CD8-positive, alpha-beta memory T cell (primary cell): ENCODE results near the gene SPP2. TPM values are rescaled to one million over a fixed set of nuclear protein-coding genes. Genes with fewer than 3 reads are reported as not detected.

Experiments
- CTCF ChIA-PET: fragments of 350-600 bp; sonication (Branson Sonifier 250); formaldehyde crosslinking; loops from one replicate; lab custom pipeline; 2021; ENCODE audit warnings: antibody characterized with exemption; lab: Charles Lee
- POLR2A ChIA-PET: fragments of 350-600 bp; sonication (Branson Sonifier 250); formaldehyde crosslinking; loops from one replicate; lab custom pipeline; 2021; ENCODE audit warnings: antibody characterized with exemption; lab: Charles Lee
- DNase-seq, 5 donors: peaks; one replicate each; pipeline versions ENCODE4 v3.0.0 to v3.0.0-alpha.2; 2020 to 2022; ENCODE audit warnings: mixed read lengths in 1 of 5
- H3K27ac ChIP-seq: one replicate; pipeline ENCODE4 v1.7.0; 2013; ENCODE audit warnings: low read depth, mild to moderate bottlenecking, low read length, moderate library complexity
- H3K27me3 ChIP-seq: 2 replicates; pipeline ENCODE4 v1.7.0; 2013; ENCODE audit warnings: low read length, mild to moderate bottlenecking; ENCODE audit not compliant: insufficient read depth, poor library complexity, severe bottlenecking
- H3K36me3 ChIP-seq: 2 replicates; pipeline ENCODE4 v1.7.0; 2013; ENCODE audit warnings: mild to moderate bottlenecking, low read length, moderate library complexity; ENCODE audit not compliant: insufficient read depth
- H3K4me1 ChIP-seq: 2 replicates; pipeline ENCODE4 v1.7.0; 2013; ENCODE audit warnings: mild to moderate bottlenecking, low read length, moderate library complexity; ENCODE audit not compliant: insufficient read depth
- H3K4me3 ChIP-seq: 2 replicates; pipeline ENCODE4 v1.7.0; 2013; ENCODE audit warnings: mild to moderate bottlenecking, low read length
- H3K9me3 ChIP-seq: 2 replicates; pipeline ENCODE4 v1.7.0; 2013; ENCODE audit warnings: mild to moderate bottlenecking, low read length
- H3K27ac Mint-ChIP-seq, 8 donors: one replicate each; pipeline ENCODE4 v1.8.0; 2020 to 2021; ENCODE audit warnings: mixed read lengths in 8 of 8, mild to moderate bottlenecking in 6 of 8, inconsistent platforms in 3 of 8, moderate library complexity in 3 of 8
- H3K27me3 Mint-ChIP-seq, 2 donors: one replicate each; pipeline ENCODE4 v1.8.0; 2020 to 2021; ENCODE audit warnings: mixed read lengths in 2 of 2, mild to moderate bottlenecking in 1 of 2, moderate library complexity in 1 of 2
- H3K36me3 Mint-ChIP-seq, 3 donors: one replicate each; pipeline ENCODE4 v1.8.0; 2020 to 2021; ENCODE audit warnings: mixed read lengths in 3 of 3, inconsistent platforms in 1 of 3, mild to moderate bottlenecking in 1 of 3
- H3K4me1 Mint-ChIP-seq, 3 donors: one replicate each; pipeline ENCODE4 v1.8.0; 2020 to 2021; ENCODE audit warnings: mixed read lengths in 3 of 3, inconsistent platforms in 1 of 3, mild to moderate bottlenecking in 1 of 3
- H3K4me3 Mint-ChIP-seq, 7 donors: one replicate each; pipeline ENCODE4 v1.8.0; 2020 to 2021; ENCODE audit warnings: mixed read lengths in 7 of 7, mild to moderate bottlenecking in 6 of 7, moderate library complexity in 4 of 7, inconsistent platforms in 2 of 7
- H3K9me3 Mint-ChIP-seq, 5 donors: one replicate each; pipeline ENCODE4 v1.8.0; 2020 to 2022; ENCODE audit warnings: mixed read lengths in 5 of 5, mild to moderate bottlenecking in 3 of 5, moderate library complexity in 2 of 5, inconsistent platforms in 1 of 5
- polyA plus RNA-seq: library from polyadenylated mRNA; unstranded; fragments of 300-500 nt; fragmentation: Illumina TruSeq; gene quantifications from one replicate; pipeline ENCODE4 v1.2.3, GENCODE V29; 2021
- total RNA-seq, 2 experiments: library from RNA; stranded (reverse); gene quantifications; one replicate each; pipeline ENCODE4 v1.2.3, GENCODE V29; 2021

SPP2 gene
- total and polyA plus RNA-seq, 3 experiments from 2014 or later, result not detected

DNA sequence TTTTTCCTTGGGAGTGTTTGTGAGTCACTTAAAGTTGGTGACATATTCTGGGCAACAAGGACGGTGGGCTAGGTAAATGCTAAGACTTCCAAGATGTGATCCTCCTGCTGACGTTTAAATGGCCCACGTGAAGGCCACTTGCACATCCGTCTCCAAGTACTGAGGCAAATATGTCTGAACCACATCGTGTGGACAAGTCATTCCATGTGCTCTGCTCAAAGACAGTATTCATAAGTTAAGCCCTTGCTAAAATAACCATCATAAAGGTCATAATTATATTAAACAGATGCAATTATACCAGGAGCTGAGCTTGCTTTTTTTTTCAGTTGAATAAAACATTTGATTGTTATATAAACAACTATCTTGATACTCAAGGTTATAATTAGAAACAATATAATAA lies 44.8 kb downstream of the SPP2 start:
- no peaks in the 10 kb centered on the region for H3K27me3 ChIP-seq
- ChIA-PET CTCF (interaction anchor here (1.2 kb wide), 1 partner anchor 44 kb away, joined by 3 read pairs; no protein-coding TSS in a partner anchor), POLR2A (no interaction called here)
- H3K36me3 ChIP-seq, result no peaks in the 10 kb centered on the region
- no peak for DNase-seq
- no peaks in the 10 kb centered on the region for H3K9me3 ChIP-seq
- Mint-ChIP-seq H3K27ac (peak overlapping the region in 1 of 8 donors; percentile 25), H3K4me1 (peaks cover 18 to 28% (median 27%) of the 10 kb centered on the region in 3 donors), H3K9me3 (no peaks in the 10 kb centered on the region), H3K4me3 (no peak overlapping the region), H3K36me3 (no peaks in the 10 kb centered on the region), H3K27me3 (no peaks in the 10 kb centered on the region)
- no peak overlapping the region for H3K4me3 ChIP-seq
- peaks cover 11% of the 10 kb centered on the region for H3K4me1 ChIP-seq
- no peak overlapping the region for H3K27ac ChIP-seq

DNA sequence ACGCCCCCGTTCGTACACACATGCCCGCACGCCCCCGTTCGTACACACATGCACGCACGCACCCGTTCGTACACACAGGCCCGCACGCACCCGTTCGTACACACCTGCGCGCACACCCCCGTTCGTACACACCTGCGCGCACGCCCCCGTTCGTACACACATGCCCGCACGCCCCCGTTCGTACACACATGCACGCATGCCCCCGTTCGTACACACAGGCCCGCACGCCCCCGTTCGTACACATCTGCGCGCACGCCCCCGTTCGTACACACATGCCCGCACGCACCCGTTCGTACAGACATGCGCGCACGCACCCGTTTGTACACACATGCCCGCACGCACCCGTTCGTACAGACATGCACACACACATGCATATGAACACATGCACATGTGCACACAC lies 45.7 kb downstream of the SPP2 start:
- Mint-ChIP-seq H3K4me3 (no peak overlapping the region), H3K4me1 (peaks cover 27 to 35% (median 31%) of the 10 kb centered on the region in 3 donors), H3K27me3 (peaks cover 0 to 1% of the 10 kb centered on the region in 2 donors), H3K36me3 (peaks cover 0 to 3% (median 0%) of the 10 kb centered on the region in 3 donors), H3K9me3 (no peaks in the 10 kb centered on the region), H3K27ac (no peak overlapping the region)
- Histone ChIP-seq H3K27me3 (no peaks in the 10 kb centered on the region), H3K4me1 (peaks cover 20% of the 10 kb centered on the region), H3K27ac (no peak overlapping the region), H3K9me3 (no peaks in the 10 kb centered on the region), H3K4me3 (no peak overlapping the region), H3K36me3 (no peaks in the 10 kb centered on the region)
- POLR2A ChIA-PET, result no interaction called here
- CTCF ChIA-PET, result interaction anchor here (0.8 to 1.2 kb wide), 2 partner anchors 10 to 45 kb away, joined by 3 read pairs; no protein-coding TSS in a partner anchor
- no peak for DNase-seq

DNA sequence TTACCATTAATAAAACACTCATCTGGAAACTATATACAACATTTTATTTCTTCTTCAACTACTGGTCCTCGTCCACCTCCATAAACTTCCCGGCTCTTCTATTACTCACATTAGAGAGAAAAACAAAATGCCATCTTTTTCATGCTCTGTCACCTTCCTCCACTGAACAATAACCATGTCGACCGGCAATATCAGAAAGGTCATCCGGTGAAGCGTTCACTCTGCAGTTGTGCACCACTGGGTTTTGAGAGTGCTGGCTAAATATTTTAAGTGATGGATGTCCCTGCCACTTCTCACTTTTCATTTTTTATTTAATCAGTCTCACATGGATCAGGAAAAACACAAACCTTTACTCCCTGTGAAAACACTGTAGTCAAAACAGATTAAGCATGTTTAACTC lies 48.2 kb downstream of the SPP2 start:
- peaks cover 0 to 3% (median 0%) of the 10 kb centered on the region in 3 donors for H3K36me3 Mint-ChIP-seq
- Histone ChIP-seq H3K27ac (no peak overlapping the region), H3K4me3 (no peak overlapping the region), H3K27me3 (no peaks in the 10 kb centered on the region), H3K4me1 (peaks cover 35% of the 10 kb centered on the region), H3K9me3 (no peaks in the 10 kb centered on the region), H3K36me3 (no peaks in the 10 kb centered on the region)
- H3K27ac Mint-ChIP-seq, result peak overlapping the region in 1 of 8 donors; percentile 8
- ChIA-PET POLR2A (no interaction called here), CTCF (interaction anchor here (1.5 kb wide), 1 partner anchor 121 kb away, joined by 3 read pairs; no protein-coding TSS in a partner anchor)
- H3K4me3 Mint-ChIP-seq, result no peak overlapping the region
- no peak for DNase-seq
- peaks cover 0 to 2% of the 10 kb centered on the region in 2 donors for H3K27me3 Mint-ChIP-seq
- peaks cover 41 to 50% (median 47%) of the 10 kb centered on the region in 3 donors for H3K4me1 Mint-ChIP-seq
- peaks cover 0 to 2% (median 0%) of the 10 kb centered on the region in 5 donors for H3K9me3 Mint-ChIP-seq

DNA sequence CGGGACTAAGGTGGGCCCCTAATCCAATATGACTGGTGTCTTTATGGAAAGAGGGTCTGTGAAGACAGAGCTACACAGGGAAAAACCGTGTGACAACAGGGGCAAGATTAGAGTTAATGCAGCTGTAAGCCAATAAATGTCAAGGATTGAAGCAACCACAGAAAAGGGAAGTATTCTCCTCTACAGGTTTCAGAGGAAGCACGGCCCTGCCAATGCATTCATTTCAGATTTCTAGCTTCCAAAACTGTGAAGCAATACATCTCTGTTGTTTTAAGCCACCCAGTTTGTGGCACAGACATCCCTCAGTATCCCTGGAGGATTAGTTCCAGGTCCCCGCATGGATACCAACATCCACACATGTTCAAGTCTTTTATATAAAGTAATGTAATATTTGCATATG lies 48.8 kb downstream of the SPP2 start:
- Mint-ChIP-seq H3K36me3 (peaks cover 0 to 3% (median 0%) of the 10 kb centered on the region in 3 donors), H3K4me1 (peaks cover 41 to 50% (median 47%) of the 10 kb centered on the region in 3 donors), H3K4me3 (peak overlapping the region in 2 of 7 donors; percentile 40 to 46), H3K27ac (peak overlapping the region in 4 of 8 donors; percentile 3 to 39 (median 23)), H3K9me3 (peaks cover 0 to 2% (median 0%) of the 10 kb centered on the region in 5 donors), H3K27me3 (peaks cover 0 to 2% of the 10 kb centered on the region in 2 donors)
- Histone ChIP-seq H3K4me3 (no peak overlapping the region), H3K27me3 (no peaks in the 10 kb centered on the region), H3K9me3 (no peaks in the 10 kb centered on the region), H3K36me3 (no peaks in the 10 kb centered on the region), H3K27ac (no peak overlapping the region), H3K4me1 (peaks cover 35% of the 10 kb centered on the region)
- POLR2A ChIA-PET, result no interaction called here
- CTCF ChIA-PET, result interaction anchor here (1.5 kb wide), 1 partner anchor 122 kb away, joined by 3 read pairs; no protein-coding TSS in a partner anchor
- DNase-seq, result no peak

DNA sequence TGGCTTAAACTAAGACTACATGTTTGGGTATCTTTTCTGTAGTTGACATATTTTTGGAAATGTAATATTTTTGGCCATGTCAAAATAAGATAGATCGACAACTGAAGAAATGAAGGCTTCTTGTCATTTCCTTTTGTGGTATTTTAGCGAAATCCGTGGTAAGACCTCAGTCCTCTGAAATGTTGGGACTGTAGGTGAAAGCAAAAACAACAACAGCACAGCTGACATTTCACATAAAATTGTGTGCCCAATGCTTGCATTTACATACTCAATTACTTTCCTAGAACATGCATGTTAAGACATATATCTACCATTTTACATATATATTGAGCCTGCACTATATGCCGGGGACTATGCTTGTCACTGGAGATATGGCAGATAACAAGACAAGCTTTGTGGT lies 50.2 kb downstream of the SPP2 start:
- CTCF ChIA-PET, result interaction anchor here (0.8 kb wide), 1 partner anchor 35 kb away, joined by 3 read pairs; no protein-coding TSS in a partner anchor
- POLR2A ChIA-PET, result interaction anchor here (0.7 kb wide), 1 partner anchor 386 kb away, joined by 5 read pairs; no protein-coding TSS in a partner anchor
- Histone ChIP-seq H3K4me1 (peaks cover 35% of the 10 kb centered on the region), H3K4me3 (peak overlapping the region; percentile 20), H3K27me3 (no peaks in the 10 kb centered on the region), H3K27ac (no peak overlapping the region), H3K36me3 (no peaks in the 10 kb centered on the region), H3K9me3 (no peaks in the 10 kb centered on the region)
- Mint-ChIP-seq H3K27ac (peak overlapping the region; percentile 32 to 96 (median 88)), H3K4me1 (peaks cover 41 to 50% (median 47%) of the 10 kb centered on the region in 3 donors), H3K4me3 (peak overlapping the region in 6 of 7 donors; percentile 55 to 81 (median 70)), H3K9me3 (peaks cover 0 to 2% (median 0%) of the 10 kb centered on the region in 5 donors), H3K27me3 (peaks cover 0 to 2% of the 10 kb centered on the region in 2 donors), H3K36me3 (peaks cover 0 to 3% (median 0%) of the 10 kb centered on the region in 3 donors)
- DNase-seq, result peak in 2 of 5 donors; percentile 27 to 55

DNA sequence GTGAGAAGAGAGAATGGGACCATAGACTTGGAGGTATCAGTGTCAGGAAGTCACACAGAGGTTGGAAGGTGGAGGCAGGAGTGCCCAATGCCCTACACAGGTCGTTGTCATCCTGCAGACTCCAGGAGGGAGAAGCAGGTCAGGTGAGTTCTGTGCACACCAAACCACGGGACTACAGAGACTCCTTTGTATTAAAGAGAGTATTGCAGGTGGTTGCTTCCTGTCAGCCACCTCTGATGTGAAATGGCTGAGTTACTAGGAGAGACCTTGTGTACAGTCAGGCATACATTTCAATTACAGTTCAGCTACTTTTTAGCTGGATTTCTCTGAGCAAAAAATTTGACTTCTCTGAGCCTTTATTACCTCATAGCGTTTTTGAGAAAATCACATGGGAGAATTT lies 51.6 kb downstream of the SPP2 start:
- peaks cover 0 to 2% of the 10 kb centered on the region in 2 donors for H3K27me3 Mint-ChIP-seq
- no peak overlapping the region for H3K4me3 ChIP-seq
- peaks cover 35% of the 10 kb centered on the region for H3K4me1 ChIP-seq
- DNase-seq, result peak in 2 of 5 donors; percentile 14 to 41
- no peak overlapping the region for H3K27ac ChIP-seq
- CTCF ChIA-PET, result interaction anchor here (0.9 to 1.3 kb wide), 3 partner anchors 11 to 87 kb away, joined by 3 read pairs; no protein-coding TSS in a partner anchor
- H3K4me1 Mint-ChIP-seq, result peaks cover 41 to 50% (median 43%) of the 10 kb centered on the region in 3 donors
- H3K27ac Mint-ChIP-seq, result peak overlapping the region in 6 of 8 donors; percentile 2 to 72 (median 54)
- peaks cover 0 to 3% (median 0%) of the 10 kb centered on the region in 3 donors for H3K36me3 Mint-ChIP-seq
- H3K9me3 Mint-ChIP-seq, result peaks cover 0 to 2% (median 0%) of the 10 kb centered on the region in 5 donors
- POLR2A ChIA-PET, result no interaction called here
- H3K36me3 ChIP-seq, result no peaks in the 10 kb centered on the region
- H3K27me3 ChIP-seq, result no peaks in the 10 kb centered on the region
- H3K4me3 Mint-ChIP-seq, result peak overlapping the region in 5 of 7 donors; percentile 13 to 63 (median 37)
- H3K9me3 ChIP-seq, result no peaks in the 10 kb centered on the region

DNA sequence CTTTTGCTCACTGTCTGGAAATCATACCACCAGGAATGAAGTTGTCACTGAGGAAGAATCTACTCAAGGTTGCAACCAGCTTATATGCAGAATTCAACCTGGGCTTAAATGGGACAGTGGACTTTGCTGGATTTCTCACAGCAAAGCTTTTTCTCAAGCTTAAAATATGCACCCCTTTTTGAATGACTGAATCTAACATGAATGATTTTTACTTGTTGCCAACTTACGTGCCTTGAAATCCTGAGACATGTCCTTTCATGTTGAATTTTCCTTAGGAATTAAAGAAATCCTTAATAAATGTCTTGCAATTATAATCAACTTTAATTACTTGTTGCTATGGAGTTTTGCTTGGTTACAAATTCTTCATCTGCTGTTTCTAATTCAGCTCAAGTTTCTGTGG lies 57.4 kb downstream of the SPP2 start:
- H3K27ac ChIP-seq, result no peak overlapping the region
- H3K36me3 Mint-ChIP-seq, result no peaks in the 10 kb centered on the region
- POLR2A ChIA-PET, result no interaction called here
- H3K27me3 Mint-ChIP-seq, result no peaks in the 10 kb centered on the region
- no peaks in the 10 kb centered on the region for H3K9me3 Mint-ChIP-seq
- no peak overlapping the region for H3K4me3 Mint-ChIP-seq
- H3K4me1 ChIP-seq, result no peaks in the 10 kb centered on the region
- H3K27ac Mint-ChIP-seq, result no peak overlapping the region
- H3K27me3 ChIP-seq, result no peaks in the 10 kb centered on the region
- DNase-seq, result no peak
- CTCF ChIA-PET, result no interaction called here
- peaks cover 0 to 6% (median under 1%) of the 10 kb centered on the region in 3 donors for H3K4me1 Mint-ChIP-seq
- H3K4me3 ChIP-seq, result no peak overlapping the region
- no peaks in the 10 kb centered on the region for H3K36me3 ChIP-seq
- no peaks in the 10 kb centered on the region for H3K9me3 ChIP-seq

DNA sequence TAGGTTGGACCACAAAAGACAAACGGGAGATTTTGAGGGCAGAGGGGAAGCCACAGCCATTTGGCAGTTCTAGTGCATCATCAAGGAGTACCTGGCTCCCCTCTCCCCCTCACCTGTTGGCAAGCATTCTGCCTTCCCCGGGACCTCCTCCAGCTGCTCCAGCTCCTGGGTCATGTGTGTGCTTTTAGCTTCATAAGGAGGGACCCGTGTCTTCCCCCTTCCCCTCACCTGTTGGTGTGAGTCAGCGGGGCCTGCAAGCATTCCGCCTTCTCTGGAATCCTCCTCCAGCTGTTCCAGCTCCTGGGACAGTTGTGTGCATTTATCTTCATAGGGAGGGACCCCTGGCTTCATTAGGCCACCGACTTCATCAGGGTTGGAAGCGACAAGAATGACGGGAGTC lies 58.8 kb downstream of the SPP2 start:
- H3K36me3 Mint-ChIP-seq, result no peaks in the 10 kb centered on the region
- no peak overlapping the region for H3K27ac ChIP-seq
- H3K27ac Mint-ChIP-seq, result no peak overlapping the region
- CTCF ChIA-PET, result interaction anchor here (0.6 to 1.3 kb wide), 3 partner anchors 26 to 436 kb away, joined by 3 read pairs; no protein-coding TSS in a partner anchor
- no peaks in the 10 kb centered on the region for H3K27me3 ChIP-seq
- H3K9me3 Mint-ChIP-seq, result no peaks in the 10 kb centered on the region
- no peak overlapping the region for H3K4me3 ChIP-seq
- H3K4me1 ChIP-seq, result no peaks in the 10 kb centered on the region
- POLR2A ChIA-PET, result no interaction called here
- peaks cover 0 to 8% (median 0%) of the 10 kb centered on the region in 3 donors for H3K4me1 Mint-ChIP-seq
- no peaks in the 10 kb centered on the region for H3K9me3 ChIP-seq
- no peaks in the 10 kb centered on the region for H3K36me3 ChIP-seq
- DNase-seq, result no peak
- no peaks in the 10 kb centered on the region for H3K27me3 Mint-ChIP-seq
- H3K4me3 Mint-ChIP-seq, result no peak overlapping the region
